ENCODE measurements around the gene TOR3A. TPM values are rescaled to one million over a fixed set of nuclear protein-coding genes. Genes with fewer than 3 reads are reported as not detected.
A peak's percentile ranks its signal among the peaks of the same experiment; 100 is the strongest.

The TOR3A gene
- total and polyA plus RNA-seq, 2 of the 13 experiments (the other 11 are each of a cell fraction or from before 2014, with no cell fraction given): 14.7 to 28.4 TPM

DNA sequence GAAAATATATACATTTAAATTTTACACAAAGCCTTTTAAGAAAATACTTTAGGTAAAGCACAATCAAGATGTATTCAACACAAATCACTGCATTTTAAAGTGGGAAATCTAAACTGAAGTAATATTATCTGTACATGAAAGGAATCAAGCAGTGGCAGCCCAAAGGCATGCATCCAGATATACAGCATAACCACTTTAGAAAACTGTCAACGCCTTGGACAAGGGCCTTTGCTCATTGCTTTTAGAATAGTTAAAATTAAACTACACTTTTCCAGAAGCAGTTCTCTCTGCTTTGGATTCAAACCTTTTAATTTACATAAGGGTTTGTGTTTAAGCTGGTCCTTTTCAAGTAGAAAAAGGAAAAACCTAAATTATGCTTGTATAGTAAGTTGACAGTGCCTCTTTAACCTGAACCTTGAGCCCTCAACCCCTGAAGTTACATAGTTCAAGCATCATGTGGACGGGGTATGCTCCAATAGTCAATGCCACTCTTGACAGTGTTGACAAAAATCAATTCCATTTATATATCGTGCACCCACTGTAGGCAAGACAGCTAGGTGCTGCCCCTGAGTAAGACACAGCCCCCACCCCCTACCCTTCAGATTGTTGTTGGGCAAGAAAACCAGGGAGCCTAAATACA, 22.9 kb downstream of the TOR3A start (continued):
- TF ChIP-seq, protein P1, sequence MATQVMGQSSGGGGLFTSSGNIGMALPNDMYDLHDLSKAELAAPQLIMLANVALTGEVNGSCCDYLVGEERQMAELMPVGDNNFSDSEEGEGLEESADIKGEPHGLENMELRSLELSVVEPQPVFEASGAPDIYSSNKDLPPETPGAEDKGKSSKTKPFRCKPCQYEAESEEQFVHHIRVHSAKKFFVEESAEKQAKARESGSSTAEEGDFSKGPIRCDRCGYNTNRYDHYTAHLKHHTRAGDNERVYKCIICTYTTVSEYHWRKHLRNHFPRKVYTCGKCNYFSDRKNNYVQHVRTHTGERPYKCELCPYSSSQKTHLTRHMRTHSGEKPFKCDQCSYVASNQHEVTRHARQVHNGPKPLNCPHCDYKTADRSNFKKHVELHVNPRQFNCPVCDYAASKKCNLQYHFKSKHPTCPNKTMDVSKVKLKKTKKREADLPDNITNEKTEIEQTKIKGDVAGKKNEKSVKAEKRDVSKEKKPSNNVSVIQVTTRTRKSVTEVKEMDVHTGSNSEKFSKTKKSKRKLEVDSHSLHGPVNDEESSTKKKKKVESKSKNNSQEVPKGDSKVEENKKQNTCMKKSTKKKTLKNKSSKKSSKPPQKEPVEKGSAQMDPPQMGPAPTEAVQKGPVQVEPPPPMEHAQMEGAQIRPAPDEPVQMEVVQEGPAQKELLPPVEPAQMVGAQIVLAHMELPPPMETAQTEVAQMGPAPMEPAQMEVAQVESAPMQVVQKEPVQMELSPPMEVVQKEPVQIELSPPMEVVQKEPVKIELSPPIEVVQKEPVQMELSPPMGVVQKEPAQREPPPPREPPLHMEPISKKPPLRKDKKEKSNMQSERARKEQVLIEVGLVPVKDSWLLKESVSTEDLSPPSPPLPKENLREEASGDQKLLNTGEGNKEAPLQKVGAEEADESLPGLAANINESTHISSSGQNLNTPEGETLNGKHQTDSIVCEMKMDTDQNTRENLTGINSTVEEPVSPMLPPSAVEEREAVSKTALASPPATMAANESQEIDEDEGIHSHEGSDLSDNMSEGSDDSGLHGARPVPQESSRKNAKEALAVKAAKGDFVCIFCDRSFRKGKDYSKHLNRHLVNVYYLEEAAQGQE (IDR thresholded peaks at IDR 0.05; ENCODE audit: borderline replicate concordance in 1 of 2, low read depth in 1 of 2, low read length in 2 of 2): peak in 1 of 2 experiments; percentile 63; a peak in 2 of 4 replicates
- TF ChIP-seq SOX6 (IDR thresholded peaks at IDR 0.05) (no peak), SOX6 (CRISPR knock-in tag; IDR thresholded peaks at IDR 0.05) (peak; percentile 93), ELF3 (CRISPR knock-in tag; IDR thresholded peaks at IDR 0.05) (peak; percentile 82), SNRNP70 (IDR thresholded peaks at IDR 0.05; ENCODE audit: low read depth, low read length) (no peak), ZNF160 (CRISPR knock-in tag; IDR thresholded peaks at IDR 0.05) (no peak), ISL2 (CRISPR knock-in tag; IDR thresholded peaks at IDR 0.05) (peak; percentile 93), ATF1 (CRISPR knock-in tag; IDR thresholded peaks at IDR 0.05) (no peak), ZNF460 (CRISPR knock-in tag; IDR thresholded peaks at IDR 0.05; ENCODE audit: borderline replicate concordance) (peak; percentile 30; the same call in 1 of the 2 replicates), CREB1 (IDR thresholded peaks at IDR 0.05) (no peak), CREB1 (CRISPR knock-in tag; IDR thresholded peaks at IDR 0.05) (peak; percentile 64), TBL1XR1 (IDR thresholded peaks at IDR 0.05; ENCODE audit: borderline replicate concordance, low read length, partially characterized antibody) (no peak), CREM (IDR thresholded peaks at IDR 0.05) (peak; percentile 86), CREM (CRISPR knock-in tag; IDR thresholded peaks at IDR 0.05) (no peak), SSRP1 (CRISPR knock-in tag; IDR thresholded peaks at IDR 0.05) (peak; percentile 76; the same call in 1 of the 2 replicates), SNAI1 (CRISPR knock-in tag; IDR thresholded peaks at IDR 0.05; ENCODE audit: borderline replicate concordance) (no peak), NFKBIZ (CRISPR knock-in tag; IDR thresholded peaks at IDR 0.05) (no peak), ZNF552 (CRISPR knock-in tag; IDR thresholded peaks at IDR 0.05; ENCODE audit: borderline replicate concordance) (no peak), ESRRA (CRISPR knock-in tag; IDR thresholded peaks at IDR 0.05; ENCODE audit: low read depth) (peak; percentile 65; the same call in 1 of the 2 replicates), ZNF20 (CRISPR knock-in tag; IDR thresholded peaks at IDR 0.05) (no peak)
- TF ChIP-seq, protein P2, sequence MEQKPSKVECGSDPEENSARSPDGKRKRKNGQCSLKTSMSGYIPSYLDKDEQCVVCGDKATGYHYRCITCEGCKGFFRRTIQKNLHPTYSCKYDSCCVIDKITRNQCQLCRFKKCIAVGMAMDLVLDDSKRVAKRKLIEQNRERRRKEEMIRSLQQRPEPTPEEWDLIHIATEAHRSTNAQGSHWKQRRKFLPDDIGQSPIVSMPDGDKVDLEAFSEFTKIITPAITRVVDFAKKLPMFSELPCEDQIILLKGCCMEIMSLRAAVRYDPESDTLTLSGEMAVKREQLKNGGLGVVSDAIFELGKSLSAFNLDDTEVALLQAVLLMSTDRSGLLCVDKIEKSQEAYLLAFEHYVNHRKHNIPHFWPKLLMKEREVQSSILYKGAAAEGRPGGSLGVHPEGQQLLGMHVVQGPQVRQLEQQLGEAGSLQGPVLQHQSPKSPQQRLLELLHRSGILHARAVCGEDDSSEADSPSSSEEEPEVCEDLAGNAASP (CRISPR knock-in tag; IDR thresholded peaks at IDR 0.05; ENCODE audit: borderline replicate concordance): peak; percentile 80
- TF ChIP-seq, protein P3, sequence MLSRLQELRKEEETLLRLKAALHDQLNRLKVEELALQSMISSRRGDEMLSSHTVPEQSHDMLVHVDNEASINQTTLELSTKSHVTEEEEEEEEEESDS (CRISPR knock-in tag; IDR thresholded peaks at IDR 0.05; ENCODE audit: borderline replicate concordance): no peak
- TF ChIP-seq, protein P4, sequence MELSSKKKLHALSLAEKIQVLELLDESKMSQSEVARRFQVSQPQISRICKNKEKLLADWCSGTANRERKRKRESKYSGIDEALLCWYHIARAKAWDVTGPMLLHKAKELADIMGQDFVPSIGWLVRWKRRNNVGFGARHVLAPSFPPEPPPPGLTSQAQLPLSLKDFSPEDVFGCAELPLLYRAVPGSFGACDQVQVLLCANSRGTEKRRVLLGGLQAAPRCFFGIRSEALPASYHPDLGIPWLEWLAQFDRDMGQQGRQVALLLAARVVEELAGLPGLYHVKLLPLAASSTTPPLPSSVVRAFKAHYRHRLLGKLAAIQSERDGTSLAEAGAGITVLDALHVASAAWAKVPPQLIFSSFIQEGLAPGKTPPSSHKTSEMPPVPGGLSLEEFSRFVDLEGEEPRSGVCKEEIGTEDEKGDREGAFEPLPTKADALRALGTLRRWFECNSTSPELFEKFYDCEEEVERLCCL (CRISPR knock-in tag; IDR thresholded peaks at IDR 0.05; ENCODE audit: borderline replicate concordance): no peak
- TF ChIP-seq, protein P5, sequence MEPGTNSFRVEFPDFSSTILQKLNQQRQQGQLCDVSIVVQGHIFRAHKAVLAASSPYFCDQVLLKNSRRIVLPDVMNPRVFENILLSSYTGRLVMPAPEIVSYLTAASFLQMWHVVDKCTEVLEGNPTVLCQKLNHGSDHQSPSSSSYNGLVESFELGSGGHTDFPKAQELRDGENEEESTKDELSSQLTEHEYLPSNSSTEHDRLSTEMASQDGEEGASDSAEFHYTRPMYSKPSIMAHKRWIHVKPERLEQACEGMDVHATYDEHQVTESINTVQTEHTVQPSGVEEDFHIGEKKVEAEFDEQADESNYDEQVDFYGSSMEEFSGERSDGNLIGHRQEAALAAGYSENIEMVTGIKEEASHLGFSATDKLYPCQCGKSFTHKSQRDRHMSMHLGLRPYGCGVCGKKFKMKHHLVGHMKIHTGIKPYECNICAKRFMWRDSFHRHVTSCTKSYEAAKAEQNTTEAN (CRISPR knock-in tag; conservative IDR thresholded peaks at IDR 0.05): no peak

Data from HepG2 (cell line).